Measurements from ENCODE around the gene HRH1. TPM values are rescaled to one million over a fixed set of nuclear protein-coding genes. Genes with fewer than 3 reads are reported as not detected.

Gene HRH1
- total and polyA plus RNA-seq, 2 donors (not counting 1 experiment from before 2014, with no cell fraction given) = not detected

- no CpG with 5 or more reads among the region's 2 CpGs for WGBS (ENCODE audit: insufficient coverage)
- TF ChIP-seq EZH2 (IDR thresholded peaks at IDR 0.05; ENCODE audit: borderline replicate concordance, insufficient read depth, low read depth, low read length, poor library complexity, severe bottlenecking) = no peak
- TF ChIP-seq CTCF (IDR thresholded peaks at IDR 0.05) = no peak
- intact Hi-C loops (cut with micrococcal nuclease) = no loop called here
- Mint-ChIP-seq H3K4me3 (no peak overlapping the region), H3K9me3 (ENCODE audit: insufficient read depth) (no peaks in the 10 kb centered on the region), H3K4me1 (peaks cover 40% of the 10 kb centered on the region), H3K27me3 (no peaks in the 10 kb centered on the region), H3K27ac (no peak overlapping the region)
- Histone ChIP-seq H3K4me2 (replicated peaks; ENCODE audit: low read depth, low read length, poor library complexity, severe bottlenecking) (no peak overlapping the region), H4K20me1 (ENCODE audit: control insufficient read depth, insufficient read depth, low read length, poor library complexity, severe bottlenecking) (no peaks in the 10 kb centered on the region), H3K27ac (ENCODE audit: low read length in 2 of 2) (no peak overlapping the region), H3K4me3 (ENCODE audit: control extremely low read depth in 1 of 5, extremely low read depth in 1 of 5, insufficient read depth in 1 of 5, low read depth in 2 of 5, low read length in 4 of 5) (no peak overlapping the region), H2AFZ (ENCODE audit: insufficient read depth, low read depth, low read length, poor library complexity, severe bottlenecking) (no peak overlapping the region), H3K79me2 (ENCODE audit: control insufficient read depth, insufficient read depth, low read length) (peaks cover 42% of the 10 kb centered on the region), H3K36me3 (replicated peaks in 1 of 2; ENCODE audit: control extremely low read depth in 1 of 2, control insufficient read depth in 1 of 2, extremely low read depth in 1 of 2, insufficient read depth in 2 of 2, low read length in 1 of 2) (peaks cover 2 to 16% of the 10 kb centered on the region in 2 experiments), H3K9ac (ENCODE audit: low read length) (no peak overlapping the region), H3K27me3 (replicated peaks in 1 of 4; ENCODE audit: control extremely low read depth in 1 of 4, control insufficient read depth in 3 of 4, insufficient read depth in 4 of 4, low read length in 3 of 4) (no peaks in the 10 kb centered on the region), H3K4me1 (ENCODE audit: control insufficient read depth in 2 of 2, insufficient read depth in 2 of 2, low read length in 2 of 2) (peaks cover 32 to 33% of the 10 kb centered on the region in 2 donors), H3K9me3 (ENCODE audit: control extremely low read depth in 1 of 3, control insufficient read depth in 2 of 3, insufficient read depth in 1 of 3, low read length in 2 of 3) (no peaks in the 10 kb centered on the region)
- ChIA-PET CTCF (interaction anchor here (0.8 kb wide), 1 partner anchor 12 kb away, joined by 3 read pairs; no protein-coding TSS in a partner anchor), POLR2A (interaction anchor here (0.7 to 1.4 kb wide), 2 partner anchors 13 to 385 kb away, joined by 3 to 5 read pairs; partner anchors contain the start of gene ATG7)
- DNase-seq (no peak), ATAC-seq (ENCODE audit: low read depth) (no peak)
Observed at GRCh38 chr3:11285471-11285870, 131.2 kb downstream of the HRH1 start.

DNA sequence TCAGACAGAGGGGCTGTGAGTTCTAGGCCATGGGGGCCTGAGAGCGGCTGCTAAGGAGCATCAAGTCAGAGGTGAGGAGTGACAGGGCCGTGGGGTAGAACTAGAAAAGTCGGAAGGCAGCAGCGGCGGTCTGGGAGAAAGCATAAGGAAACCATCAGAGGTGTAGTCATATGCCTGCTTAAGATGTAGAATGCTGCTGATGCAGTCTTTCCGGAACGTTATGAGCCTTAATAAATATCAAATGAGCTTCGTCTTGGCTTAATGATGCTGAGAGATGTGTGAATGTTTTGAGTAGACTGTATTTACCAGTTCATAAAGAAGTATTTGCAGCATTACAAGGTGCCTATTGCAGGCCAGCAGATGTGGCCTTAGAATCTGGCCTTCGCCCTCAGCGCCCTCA is 133.1 kb downstream of the HRH1 start:
- Histone ChIP-seq H3K27ac (ENCODE audit: low read length in 2 of 2) (peak overlapping the region; percentile 91 to 98), H3K79me2 (ENCODE audit: control insufficient read depth, insufficient read depth, low read length) (peaks cover 53% of the 10 kb centered on the region), H3K27me3 (replicated peaks in 1 of 4; ENCODE audit: control extremely low read depth in 1 of 4, control insufficient read depth in 3 of 4, insufficient read depth in 4 of 4, low read length in 3 of 4) (no peaks in the 10 kb centered on the region), H2AFZ (ENCODE audit: insufficient read depth, low read depth, low read length, poor library complexity, severe bottlenecking) (no peak overlapping the region), H3K4me2 (replicated peaks; ENCODE audit: low read depth, low read length, poor library complexity, severe bottlenecking) (peak overlapping the region; percentile 75), H3K9ac (ENCODE audit: low read length) (peak overlapping the region; percentile 1), H4K20me1 (ENCODE audit: control insufficient read depth, insufficient read depth, low read length, poor library complexity, severe bottlenecking) (no peaks in the 10 kb centered on the region), H3K9me3 (ENCODE audit: control extremely low read depth in 1 of 3, control insufficient read depth in 2 of 3, insufficient read depth in 1 of 3, low read length in 2 of 3) (no peaks in the 10 kb centered on the region), H3K4me3 (ENCODE audit: control extremely low read depth in 1 of 5, extremely low read depth in 1 of 5, insufficient read depth in 1 of 5, low read depth in 2 of 5, low read length in 4 of 5) (no peak overlapping the region), H3K4me1 (ENCODE audit: control insufficient read depth in 2 of 2, insufficient read depth in 2 of 2, low read length in 2 of 2) (peaks cover 48 to 49% of the 10 kb centered on the region in 2 donors), H3K36me3 (replicated peaks in 1 of 2; ENCODE audit: control extremely low read depth in 1 of 2, control insufficient read depth in 1 of 2, extremely low read depth in 1 of 2, insufficient read depth in 2 of 2, low read length in 1 of 2) (peaks cover 0 to 9% of the 10 kb centered on the region in 2 experiments)
- Mint-ChIP-seq H3K27ac (peak overlapping the region; percentile 75), H3K4me1 (peaks cover 55% of the 10 kb centered on the region), H3K27me3 (no peaks in the 10 kb centered on the region), H3K9me3 (ENCODE audit: insufficient read depth) (no peaks in the 10 kb centered on the region), H3K4me3 (peak overlapping the region; percentile 48)
- TF ChIP-seq CTCF (IDR thresholded peaks at IDR 0.05) (no peak), EZH2 (IDR thresholded peaks at IDR 0.05; ENCODE audit: borderline replicate concordance, insufficient read depth, low read depth, low read length, poor library complexity, severe bottlenecking) (no peak)
- ATAC-seq (ENCODE audit: low read depth) (no peak), DNase-seq (no peak)
- WGBS (ENCODE audit: insufficient coverage) = 98% methylated on average over 7 of the region's 10 CpGs
- CTCF ChIA-PET = interaction anchor here (0.6 to 4.3 kb wide), 5 partner anchors 14 to 1025 kb away, joined by 3 to 30 read pairs (median 7); partner anchors contain the start of gene ATG7
- POLR2A ChIA-PET = interaction anchor here (0.6 to 2.4 kb wide), 2 partner anchors 15 to 1505 kb away, joined by 3 to 29 read pairs; partner anchors contain the start of gene ATG7
- intact Hi-C loops (cut with micrococcal nuclease) = no loop called here
